Panc1 (cell line): ENCODE measurements around the gene TEF. TPM values are rescaled to one million over a fixed set of nuclear protein-coding genes. Genes with fewer than 3 reads are reported as not detected.

Source experiments
- ATAC-seq: fragments of 200-7000 bp; cut with Tn5 transposase; 2 replicates; pipeline ENCODE4 v1.9.1; 2020; ENCODE audit warnings: mild to moderate bottlenecking, moderate library complexity
- BruUV-seq: library from RNA; stranded (reverse); fragments of 400-500 nt; replicated peaks from 2 replicates; lab custom pipeline; 2021; lab: Mats Ljungman, UMichigan
- CTCF ChIA-PET: fragments of 300-600 bp; sonication (Branson Sonifier 250); formaldehyde crosslinking; loops from one replicate; lab custom pipeline; 2022; ENCODE audit warnings: antibody characterized with exemption; lab: Charles Lee
- POLR2A ChIA-PET: fragments of 300-600 bp; sonication (Branson Sonifier 250); formaldehyde crosslinking; loops from one replicate; lab custom pipeline; 2022; ENCODE audit warnings: antibody characterized with exemption; lab: Charles Lee
- DNase-seq: peaks from one replicate; pipeline ENCODE4 v3.0.0-alpha.2; 2010; ENCODE audit warnings: low read depth, low spot score
- H3K27ac ChIP-seq: 2 replicates; pipeline ENCODE4 v1.5.1; 2011; ENCODE audit warnings: mild to moderate bottlenecking, low read length, inconsistent platforms
- H3K27me3 ChIP-seq: fragments of 200-500 bp; sonication (Bioruptor generic); 2 replicates; pipeline ENCODE4 v1.6.0; 2014; ENCODE audit warnings: low read length, inconsistent platforms; ENCODE audit not compliant: control insufficient read depth, insufficient read depth
- H3K36me3 ChIP-seq: fragments of 200-500 bp; sonication (Bioruptor generic); 2 replicates; pipeline ENCODE4 v1.5.1; 2014; ENCODE audit warnings: inconsistent platforms, mild to moderate bottlenecking, low read length, moderate library complexity; ENCODE audit not compliant: control insufficient read depth, insufficient read depth
- H3K4me1 ChIP-seq: 2 replicates; pipeline ENCODE4 v1.5.1; 2011; ENCODE audit warnings: inconsistent platforms, mild to moderate bottlenecking, low read length, moderate library complexity; ENCODE audit not compliant: control insufficient read depth, insufficient read depth
- H3K4me3 ChIP-seq, 2 experiments: 2 replicates each; pipeline ENCODE4 v1.5.1; 2011 to 2012; ENCODE audit warnings: low read depth in 2 of 2, low read length in 2 of 2, mild to moderate bottlenecking in 2 of 2, inconsistent platforms in 1 of 2, moderate library complexity in 1 of 2
- H3K9me3 ChIP-seq: fragments of 200-500 bp; sonication (Bioruptor generic); 2 replicates; pipeline ENCODE4 v1.5.1; 2014; ENCODE audit warnings: low read depth, mild to moderate bottlenecking, inconsistent platforms, low read length, moderate library complexity; ENCODE audit not compliant: control insufficient read depth, insufficient read depth
- POLR2AphosphoS5 ChIP-seq: IDR thresholded peaks from 2 replicates; pipeline ENCODE4 v1.6.1; 2012; ENCODE audit warnings: mild to moderate bottlenecking, low read depth, low read length, moderate library complexity
- REST ChIP-seq, 2 experiments: IDR thresholded peaks; 2 replicates each; pipeline ENCODE4 v1.6.1; 2011 to 2012; ENCODE audit warnings: low read depth in 2 of 2, control low read depth in 1 of 2, low read length in 1 of 2, mild to moderate bottlenecking in 1 of 2, moderate library complexity in 1 of 2; ENCODE audit not compliant: insufficient read depth in 1 of 2
- SIN3A ChIP-seq: IDR thresholded peaks from 2 replicates; pipeline ENCODE4 v1.6.1; 2012; ENCODE audit warnings: low read depth, mild to moderate bottlenecking, low read length, moderate library complexity, borderline replicate concordance; ENCODE audit not compliant: insufficient read depth
- TCF7L2 ChIP-seq: IDR thresholded peaks from 2 replicates; pipeline ENCODE4 v1.6.1; 2011; ENCODE audit warnings: mild to moderate bottlenecking, low read depth, low read length, inconsistent platforms
- in situ Hi-C: cut with HindIII; loops from 2 replicates; pipeline ENCODE4 v1.10.0; 2016; ENCODE audit warnings: low sequenced_read_pairs, low pct_unique_long_range_greater_than_20kb
- intact Hi-C: fragments of 100-400 bp; cut with micrococcal nuclease; formaldehyde crosslinking; loops from one replicate; pipeline ENCODE4 v1.10.0; 2022; ENCODE audit not compliant: unreplicated experiment
- total RNA-seq: library from RNA; stranded (reverse); gene quantifications from one replicate; pipeline ENCODE4 v1.2.1, GENCODE V29; 2021; ENCODE audit not compliant: unreplicated experiment
- TF ChIP-seq, protein P1 (sequence below): fragments of 450-650 bp; IDR thresholded peaks from 2 replicates; pipeline ENCODE4 v1.5.1; 2017; ENCODE audit warnings: mild to moderate bottlenecking

Gene TEF
- total RNA-seq, 1 experiment from 2014 or later: 7.8 TPM

- no peak for DNase-seq
- no peak for TF ChIP-seq REST (IDR thresholded peaks at IDR 0.05; ENCODE audit: insufficient read depth in 1 of 2, low read depth in 2 of 2, low read length in 1 of 2)
- no peak for TF ChIP-seq SIN3A
- no peak for TF ChIP-seq POLR2AphosphoS5
- H3K27ac ChIP-seq: no peak overlapping the region
- peaks cover 10% of the 10 kb centered on the region for H3K4me1 ChIP-seq
- BruUV-seq: no TSS peak
- no peaks in the 10 kb centered on the region for H3K36me3 ChIP-seq
- CTCF ChIA-PET: no interaction called here
- H3K9me3 ChIP-seq: no peaks in the 10 kb centered on the region
- no peaks in the 10 kb centered on the region for H3K27me3 ChIP-seq
- intact Hi-C loops (no loop called here), in situ Hi-C loops (no loop called here)
- no peak for ATAC-seq
- POLR2A ChIA-PET: no interaction called here
- H3K4me3 ChIP-seq: no peak overlapping the region
Measured at GRCh38 chr22:41384128-41384527, 2.4 kb downstream of the TEF start.

- Histone ChIP-seq H3K27ac (no peak overlapping the region), H3K4me3 (no peak overlapping the region), H3K9me3 (no peaks in the 10 kb centered on the region), H3K36me3 (no peaks in the 10 kb centered on the region), H3K4me1 (no peaks in the 10 kb centered on the region), H3K27me3 (no peaks in the 10 kb centered on the region)
- ChIA-PET POLR2A (no interaction called here), CTCF (no interaction called here)
- ATAC-seq: no peak
- BruUV-seq: no TSS peak
- intact Hi-C loops: no loop called here
- DNase-seq: no peak
- TF ChIP-seq, protein P1, sequence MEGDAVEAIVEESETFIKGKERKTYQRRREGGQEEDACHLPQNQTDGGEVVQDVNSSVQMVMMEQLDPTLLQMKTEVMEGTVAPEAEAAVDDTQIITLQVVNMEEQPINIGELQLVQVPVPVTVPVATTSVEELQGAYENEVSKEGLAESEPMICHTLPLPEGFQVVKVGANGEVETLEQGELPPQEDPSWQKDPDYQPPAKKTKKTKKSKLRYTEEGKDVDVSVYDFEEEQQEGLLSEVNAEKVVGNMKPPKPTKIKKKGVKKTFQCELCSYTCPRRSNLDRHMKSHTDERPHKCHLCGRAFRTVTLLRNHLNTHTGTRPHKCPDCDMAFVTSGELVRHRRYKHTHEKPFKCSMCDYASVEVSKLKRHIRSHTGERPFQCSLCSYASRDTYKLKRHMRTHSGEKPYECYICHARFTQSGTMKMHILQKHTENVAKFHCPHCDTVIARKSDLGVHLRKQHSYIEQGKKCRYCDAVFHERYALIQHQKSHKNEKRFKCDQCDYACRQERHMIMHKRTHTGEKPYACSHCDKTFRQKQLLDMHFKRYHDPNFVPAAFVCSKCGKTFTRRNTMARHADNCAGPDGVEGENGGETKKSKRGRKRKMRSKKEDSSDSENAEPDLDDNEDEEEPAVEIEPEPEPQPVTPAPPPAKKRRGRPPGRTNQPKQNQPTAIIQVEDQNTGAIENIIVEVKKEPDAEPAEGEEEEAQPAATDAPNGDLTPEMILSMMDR: no peak
- TF ChIP-seq REST (IDR thresholded peaks at IDR 0.05; ENCODE audit: insufficient read depth in 1 of 2, low read depth in 2 of 2, low read length in 1 of 2) (no peak), POLR2AphosphoS5 (no peak), SIN3A (no peak), TCF7L2 (no peak)
- in situ Hi-C loops: no loop called here
Measured at GRCh38 chr22:41387341-41387740, 5.6 kb downstream of the TEF start.
